GM12878 (cell line): ENCODE results near the gene GKN2. TPM values are rescaled to one million over a fixed set of nuclear protein-coding genes. Genes with fewer than 3 reads are reported as not detected.
A peak's percentile ranks its signal among the peaks of the same experiment; 100 is the strongest.

Source experiments
- ATF3 ChIP-seq: IDR thresholded peaks from 2 replicates; pipeline ENCODE4 v1.6.1; 2011; ENCODE audit warnings: low read depth, mild to moderate bottlenecking, low read length, moderate library complexity, borderline replicate concordance; ENCODE audit errors: extremely low read depth
- BRCA1 ChIP-seq: IDR thresholded peaks from 2 replicates; pipeline ENCODE4 v1.6.1; 2011; ENCODE audit warnings: low read depth, low read length, improper control_type of control experiment
- ELK1 ChIP-seq: IDR thresholded peaks from 2 replicates; pipeline ENCODE4 v1.6.1; 2012; ENCODE audit warnings: low read depth, low read length, improper control_type of control experiment
- HSF1 ChIP-seq: fragments of 150-350 bp; IDR thresholded peaks from 2 replicates; pipeline ENCODE4 v1.6.1; 2014; ENCODE audit warnings: mild to moderate bottlenecking, low read depth, low read length
- JUNB ChIP-seq: IDR thresholded peaks from 2 replicates; pipeline ENCODE4 v1.6.1; 2016; ENCODE audit warnings: antibody characterized with exemption, mild to moderate bottlenecking
- JUND ChIP-seq: IDR thresholded peaks from 2 replicates; pipeline ENCODE4 v1.6.1; 2012; ENCODE audit warnings: low read depth, mild to moderate bottlenecking, low read length, improper control_type of control experiment, moderate library complexity
- MEF2A ChIP-seq: IDR thresholded peaks from 2 replicates; pipeline ENCODE4 v1.6.1; 2011; ENCODE audit warnings: low read depth, mild to moderate bottlenecking, low read length, moderate library complexity; ENCODE audit not compliant: insufficient read depth
- MTA2 ChIP-seq: fragments of 450-650 bp; IDR thresholded peaks from 2 replicates; pipeline ENCODE4 v1.6.1; 2016; ENCODE audit warnings: low read depth, mild to moderate bottlenecking, moderate library complexity
- NFYB ChIP-seq: IDR thresholded peaks from 2 replicates; pipeline ENCODE4 v1.6.1; 2011; ENCODE audit warnings: low read depth, mild to moderate bottlenecking, low read length, improper control_type of control experiment, moderate library complexity; ENCODE audit not compliant: insufficient read depth
- NR2C1 ChIP-seq: fragments of 450-650 bp; IDR thresholded peaks from 2 replicates; pipeline ENCODE4 v1.6.1; 2017; ENCODE audit warnings: antibody characterized with exemption, mild to moderate bottlenecking, moderate library complexity
- PBX3 ChIP-seq: IDR thresholded peaks from 2 replicates; pipeline ENCODE4 v1.6.1; 2011; ENCODE audit warnings: mild to moderate bottlenecking, low read depth, low read length, moderate library complexity; ENCODE audit not compliant: insufficient replicate concordance
- RAD21 ChIP-seq: IDR thresholded peaks from 2 replicates; pipeline ENCODE4 v1.6.1; 2011; ENCODE audit warnings: mild to moderate bottlenecking, low read depth, low read length, moderate library complexity; ENCODE audit not compliant: insufficient read depth
- RAD51 ChIP-seq: fragments of 450-650 bp; IDR thresholded peaks from 2 replicates; pipeline ENCODE4 v1.6.1; 2016; ENCODE audit warnings: moderate library complexity, mild to moderate bottlenecking, inconsistent platforms
- REST ChIP-seq: IDR thresholded peaks from 2 replicates; pipeline ENCODE4 v1.6.1; 2012; ENCODE audit warnings: mild to moderate bottlenecking, low read depth, low read length
- SPI1 ChIP-seq: IDR thresholded peaks from 2 replicates; pipeline ENCODE4 v1.6.1; 2011; ENCODE audit warnings: low read depth, mild to moderate bottlenecking, low read length, moderate library complexity, borderline replicate concordance; ENCODE audit not compliant: insufficient read depth
- TCF12 ChIP-seq: IDR thresholded peaks from 2 replicates; pipeline ENCODE4 v1.6.1; 2011; ENCODE audit warnings: low read depth, mild to moderate bottlenecking, low read length
- ZBTB11 ChIP-seq: fragments of 450-650 bp; formaldehyde crosslinking; IDR thresholded peaks from 2 replicates; pipeline ENCODE4 v1.5.0; 2022; ENCODE audit warnings: mild to moderate bottlenecking, missing genetic modification characterization
- ZNF207 ChIP-seq: fragments of 450-650 bp; IDR thresholded peaks from 2 replicates; pipeline ENCODE4 v1.6.1; 2014; ENCODE audit warnings: antibody characterized with exemption, mild to moderate bottlenecking, borderline replicate concordance
- polyA plus RNA-seq, 11 experiments: library from polyadenylated mRNA; depleted of rRNA in 4 of 11; unstranded in 6 of 11; stranded (reverse) in 5 of 11; fragments of >200 nt; fragmentation: Nextera tagmentation in 4 of 11; fragmentation: Illumina TruSeq in 1 of 11; extraction: Ambion mirVana in 4 of 11; extraction: Trizol in 1 of 11; gene quantifications; 1 replicate in 1 of 11; 2 replicates in 10 of 11; pipeline versions ENCODE4 v1.2.1 to v1.2.3, GENCODE V29; 2011 to 2016; ENCODE audit warnings: inconsistent platforms in 2 of 11, missing spikeins in 2 of 11, low read depth in 1 of 11
- total RNA-seq, 4 experiments: library from RNA; depleted of rRNA in 3 of 4; stranded (reverse); fragments of >200 nt in 3 of 4; fragmentation: Illumina TruSeq in 1 of 4; extraction: Trizol in 1 of 4; gene quantifications; 2 replicates each; pipeline versions ENCODE4 v1.2.1 to v1.2.3, GENCODE V29; 2013 to 2021

Gene GKN2
- total and polyA plus RNA-seq, 10 of the 15 experiments (the other 5 are each of a cell fraction or from before 2014, with no cell fraction given), result not detected

- TF ChIP-seq ZBTB11 (CRISPR knock-in tag), result no peak
- TF ChIP-seq SPI1, result no peak
- no peak for TF ChIP-seq ATF3
- no peak for TF ChIP-seq RAD51
- no peak for TF ChIP-seq JUND
- TF ChIP-seq ELK1, result peak; percentile 41; the same call in 1 of the 2 replicates
- TF ChIP-seq PBX3, result no peak
- peak; percentile 72 for TF ChIP-seq TCF12
- TF ChIP-seq HSF1, result no peak
- TF ChIP-seq MTA2, result no peak
- TF ChIP-seq MEF2A, result no peak
- no peak for TF ChIP-seq REST
- no peak for TF ChIP-seq ZNF207
- no peak for TF ChIP-seq JUNB
- no peak for TF ChIP-seq RAD21
- no peak for TF ChIP-seq NFYB
- no peak for TF ChIP-seq NR2C1
- no peak for TF ChIP-seq BRCA1
Measured at GRCh38 chr2:68908392-68908970, 44.2 kb downstream of the GKN2 start (continued).
